GM21367 (cell line): ENCODE data around the gene SUMF1.

Experiments used
- ATAC-seq: cut with Tn5 transposase; IDR thresholded peaks from one replicate; pipeline ENCODE4 v1.9.1; 2021; ENCODE audit not compliant: unreplicated experiment

Gene SUMF1

DNA sequence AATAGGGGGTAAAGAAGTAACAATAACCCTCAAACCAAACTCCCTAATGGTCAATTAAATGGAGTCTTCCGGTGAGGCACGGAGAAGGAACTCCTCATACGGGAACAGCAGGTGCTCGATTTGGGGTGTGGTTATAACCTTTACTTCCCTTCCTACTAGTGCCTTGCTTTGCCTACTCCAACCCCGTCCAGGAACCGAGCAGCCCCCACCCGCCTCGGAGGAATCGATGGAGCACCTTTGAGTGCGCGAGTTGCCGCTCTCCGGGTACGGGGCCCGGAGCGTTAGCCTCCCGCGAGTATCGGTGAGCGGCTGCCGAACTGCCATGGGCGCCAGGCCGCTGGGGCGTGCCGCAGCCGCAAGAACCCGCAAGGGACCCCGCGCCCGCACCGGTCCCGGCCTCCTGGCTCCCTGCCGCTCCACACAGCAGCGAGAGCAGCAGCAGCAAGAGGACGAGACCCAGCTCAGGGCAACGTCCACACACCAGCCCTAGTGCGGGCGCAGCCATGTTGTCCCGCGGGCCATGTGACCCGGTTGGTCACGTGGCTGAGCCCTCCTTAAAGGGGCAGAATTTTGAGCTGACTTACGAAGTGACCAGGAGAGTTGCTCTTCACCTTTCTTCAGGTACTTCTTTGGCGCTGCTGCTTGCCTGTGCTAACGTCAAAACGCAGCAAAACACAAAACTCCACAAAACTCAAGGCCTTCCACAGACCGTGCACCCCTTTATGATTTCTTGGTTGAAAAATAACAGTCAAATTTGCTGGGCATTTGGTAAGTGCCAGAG is at the start of gene SUMF1:
Gene SUMF1 (minus strand): TSS at position 529 of the 781 bp plus-strand sequence. CDS start 24 bp downstream, at position 505.
- peak; percentile 99 for ATAC-seq

DNA sequence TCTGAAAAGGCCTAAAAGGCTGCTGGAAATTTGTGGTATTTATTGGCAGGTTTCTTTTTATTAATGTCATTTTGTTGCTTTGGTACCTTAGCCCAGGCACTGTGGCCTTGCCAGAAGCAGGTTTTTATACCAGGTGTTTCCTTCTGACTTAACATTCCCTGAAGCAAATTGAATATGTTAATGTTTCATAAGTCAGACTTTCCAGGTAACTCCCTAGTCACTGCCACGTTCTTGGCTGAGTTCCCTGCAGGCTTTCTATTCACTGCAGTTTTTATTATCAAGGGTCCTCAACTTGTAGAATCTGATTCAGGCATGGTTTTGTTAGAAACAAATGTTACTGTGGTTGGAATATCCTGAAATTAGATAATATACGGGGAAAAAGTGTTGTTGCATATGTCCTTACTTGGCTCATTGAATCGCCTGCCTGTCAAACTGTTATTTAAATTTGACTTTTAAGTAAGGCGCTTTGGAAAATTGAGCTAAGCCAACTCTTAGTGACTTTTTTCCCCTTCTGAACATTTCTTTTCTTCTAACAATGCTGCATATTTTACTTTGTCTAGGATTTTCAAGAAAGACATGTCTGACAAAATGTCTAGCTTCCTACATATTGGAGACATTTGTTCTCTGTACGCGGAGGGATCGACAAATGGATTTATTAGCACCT is 49.0 kb upstream of the SUMF1 start:
- no peak for ATAC-seq

DNA sequence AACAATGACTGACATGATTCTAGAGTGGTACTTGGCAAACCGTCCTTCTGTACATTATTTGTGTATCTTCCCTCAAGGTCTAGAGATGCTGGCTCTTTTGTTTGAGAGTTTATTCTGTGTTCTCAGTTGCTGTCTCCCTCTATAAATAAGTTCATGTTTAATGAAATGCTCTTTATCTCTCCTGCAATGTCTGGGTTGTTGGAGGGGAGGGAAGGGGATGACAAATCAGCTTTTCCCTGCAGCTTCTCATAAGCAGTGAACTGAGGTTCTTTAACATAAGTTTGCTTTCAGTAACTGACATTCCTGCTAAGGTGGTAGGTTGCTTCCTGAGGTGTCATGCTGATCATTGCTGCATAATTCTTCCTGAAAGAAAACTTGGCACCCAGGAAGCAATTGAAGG is 47.8 kb upstream of the SUMF1 start:
- no peak for ATAC-seq

DNA sequence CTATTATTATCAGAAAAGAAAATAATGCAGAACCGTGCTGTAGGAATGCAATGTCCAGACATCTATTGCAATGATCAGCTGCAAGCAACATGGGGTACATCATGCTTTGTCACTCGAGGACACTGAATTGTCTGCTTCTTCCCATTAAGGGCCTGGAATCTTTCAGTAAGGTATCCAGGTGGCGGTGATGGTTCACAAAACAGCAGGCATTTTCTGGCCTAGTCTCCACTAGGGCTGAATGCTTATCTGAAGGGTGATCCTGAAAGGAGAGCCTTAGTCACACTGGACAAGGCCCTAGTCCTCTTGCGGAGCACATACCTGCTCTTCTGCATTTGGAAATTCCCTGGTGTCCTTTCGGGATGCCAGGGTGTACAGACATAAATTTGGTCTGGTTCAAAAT is 47.3 kb upstream of the SUMF1 start:
- ATAC-seq: no peak

DNA sequence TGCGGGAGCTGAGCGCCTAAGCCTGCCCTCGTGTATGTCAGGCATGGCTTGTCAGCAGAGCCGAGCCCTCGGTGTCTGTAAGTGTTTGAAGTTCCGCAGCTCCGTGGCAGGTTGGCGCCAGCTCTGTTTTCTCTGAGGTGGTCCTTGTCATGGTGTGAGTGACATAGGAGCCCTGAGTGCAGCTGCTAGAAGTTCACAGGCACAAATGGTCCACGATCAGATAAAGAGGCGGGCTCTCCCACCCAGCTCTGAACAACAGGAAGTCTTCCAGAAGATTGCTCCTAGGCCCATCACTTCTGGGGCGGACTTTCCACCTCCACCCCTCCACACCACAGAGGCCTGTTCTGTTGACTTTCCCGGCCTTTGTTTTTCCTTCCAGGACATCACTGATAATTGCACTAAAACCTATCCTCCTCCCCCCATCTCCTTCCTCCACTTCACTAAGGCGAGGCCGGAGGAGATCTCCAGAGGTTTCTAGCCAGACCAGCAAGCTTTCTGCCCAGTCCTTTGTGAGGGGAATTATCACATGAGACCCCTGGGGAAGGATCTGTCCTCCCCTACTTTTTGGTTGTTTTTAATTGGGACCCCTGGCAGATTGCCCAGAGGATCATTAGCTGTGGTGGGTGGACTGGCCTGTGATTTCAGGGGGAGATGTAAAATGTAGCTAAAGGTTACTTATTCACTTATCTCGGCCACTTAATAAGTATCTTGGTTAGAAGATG is 46.0 kb upstream of the SUMF1 start:
- no peak for ATAC-seq

DNA sequence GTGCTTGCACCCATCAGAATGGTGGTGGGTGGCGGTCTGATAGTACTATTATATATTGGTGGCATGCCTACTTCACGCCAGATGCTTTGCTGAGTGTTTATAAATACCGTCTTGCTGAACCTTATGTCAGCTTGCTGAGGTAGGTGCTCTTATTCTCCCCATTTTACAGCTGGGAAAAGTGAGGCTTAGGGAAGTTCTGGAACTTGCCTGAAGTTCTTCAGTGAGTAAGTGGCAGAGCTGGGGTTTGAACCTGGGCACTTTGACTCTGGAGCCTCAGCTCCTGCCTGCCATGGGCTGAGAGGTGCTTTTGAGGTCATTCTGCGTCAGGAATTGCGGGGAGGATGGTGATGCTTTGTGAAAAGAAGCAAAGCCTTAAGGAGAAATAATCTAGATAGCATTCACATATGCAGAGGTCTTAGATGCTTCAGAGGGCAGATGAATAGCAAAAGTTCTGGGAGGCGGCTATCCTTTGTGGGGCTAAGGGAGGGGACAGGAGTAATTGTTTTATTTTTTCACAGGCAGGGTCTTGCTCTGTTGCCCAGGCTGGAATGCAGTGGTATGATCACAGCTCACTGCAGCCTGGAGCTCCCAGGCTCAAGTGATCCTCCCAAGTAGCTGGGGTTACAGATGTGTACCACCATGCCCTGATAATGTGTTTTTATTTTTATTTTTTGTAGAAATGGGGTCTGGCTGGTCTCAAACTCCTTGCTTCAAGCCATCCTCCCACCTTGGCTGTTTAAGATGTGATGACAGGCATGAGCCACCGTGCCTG is 44.6 kb upstream of the SUMF1 start:
- ATAC-seq: no peak

DNA sequence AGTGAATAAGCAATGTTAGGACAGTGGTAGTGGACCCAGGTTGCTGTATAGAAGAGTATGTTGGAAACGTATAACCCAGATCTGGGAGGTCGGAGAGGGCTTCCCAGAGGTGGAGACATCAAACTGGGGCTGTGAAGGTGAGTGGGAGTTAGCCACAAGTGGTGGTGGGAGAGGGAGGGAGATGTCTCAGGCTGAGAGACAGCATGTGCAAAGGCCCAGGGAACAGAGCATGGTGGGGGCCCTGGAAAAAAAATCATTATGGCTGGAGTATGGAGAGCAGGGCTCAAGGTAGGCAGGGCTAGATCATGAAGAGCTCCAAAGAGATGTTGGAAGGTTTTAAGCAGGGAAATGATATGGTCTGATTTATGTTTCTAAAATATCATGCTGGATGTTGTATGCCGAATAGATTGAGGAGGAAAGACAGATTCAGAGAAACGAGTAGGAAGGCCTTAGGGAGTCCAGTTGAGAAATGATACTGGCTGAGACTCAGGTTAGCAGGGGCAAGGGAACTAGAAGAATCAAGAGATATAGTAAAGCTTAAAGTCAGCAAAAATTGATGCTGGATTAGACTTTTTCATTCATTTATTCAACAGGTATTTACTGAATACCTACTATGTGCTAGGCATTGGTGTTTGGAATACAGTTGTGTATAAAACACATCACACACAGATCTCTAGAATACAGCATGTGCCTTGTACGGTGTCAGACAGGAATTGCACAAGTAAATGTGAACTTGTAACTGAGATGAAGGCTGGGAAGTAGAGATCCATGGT is 43.1 kb upstream of the SUMF1 start:
- no peak for ATAC-seq

DNA sequence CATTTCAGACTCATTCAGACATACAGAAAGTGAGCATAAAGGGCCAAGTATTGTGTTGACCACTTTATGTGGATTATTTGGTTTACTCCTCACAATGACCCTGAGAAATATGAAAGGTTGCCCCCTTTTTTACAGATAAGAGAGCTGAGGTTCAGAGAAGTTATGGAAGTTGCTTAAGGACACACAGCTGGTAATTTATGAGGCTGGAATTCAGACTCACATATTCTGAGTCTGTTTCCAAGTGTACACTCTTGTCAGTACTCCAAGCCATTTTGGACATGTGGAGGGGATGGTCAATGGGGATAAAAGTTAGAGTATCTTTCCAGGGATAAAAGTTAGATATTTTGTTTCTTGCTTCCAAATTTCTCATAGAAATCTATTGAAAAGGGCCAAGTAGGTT is 42.0 kb upstream of the SUMF1 start:
- ATAC-seq: no peak

DNA sequence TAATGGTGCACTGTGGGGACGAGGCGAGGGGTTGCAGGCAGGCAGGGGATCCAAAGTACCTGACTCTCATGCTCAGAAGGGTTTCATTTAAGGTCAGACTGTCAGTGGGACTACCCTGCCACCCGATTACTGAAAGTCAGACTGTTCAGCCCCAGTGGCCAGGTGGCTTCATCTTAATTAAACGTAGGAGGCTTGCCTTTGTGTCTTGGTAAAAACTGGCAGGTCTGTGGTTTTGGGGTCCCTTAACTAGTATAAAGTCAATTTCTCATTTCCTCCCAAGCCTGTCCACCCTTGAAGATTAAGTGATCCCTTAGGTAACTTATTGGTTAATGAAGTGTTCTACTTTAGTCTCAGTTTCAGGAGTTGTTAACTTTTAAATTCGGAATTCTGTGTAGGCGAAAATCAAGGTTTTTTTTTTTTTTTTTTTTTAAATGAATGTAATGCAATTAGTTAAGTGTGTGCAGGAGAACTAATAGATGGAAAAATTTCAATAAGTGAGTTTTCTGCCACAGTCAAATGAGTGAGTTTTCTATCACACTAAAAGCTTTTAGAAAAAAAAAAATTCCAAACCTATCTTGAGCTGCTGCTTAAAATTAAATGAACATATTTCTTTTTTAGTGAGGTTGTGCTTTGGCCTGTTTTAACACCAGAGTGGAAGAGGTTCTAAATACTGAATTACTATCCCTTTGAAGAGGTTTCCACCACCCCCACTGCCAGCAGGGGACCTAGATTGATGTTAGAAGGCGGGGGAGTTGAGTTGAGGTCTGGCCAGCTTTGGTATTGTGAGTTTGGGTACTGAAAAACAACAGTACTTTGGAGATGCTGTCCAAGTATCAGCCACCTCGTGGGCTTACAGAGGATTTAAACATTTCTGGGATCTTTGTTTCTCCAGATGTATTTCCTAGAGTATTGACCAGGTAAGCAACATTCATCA is 41.2 kb upstream of the SUMF1 start:
- peak; percentile 61 for ATAC-seq

DNA sequence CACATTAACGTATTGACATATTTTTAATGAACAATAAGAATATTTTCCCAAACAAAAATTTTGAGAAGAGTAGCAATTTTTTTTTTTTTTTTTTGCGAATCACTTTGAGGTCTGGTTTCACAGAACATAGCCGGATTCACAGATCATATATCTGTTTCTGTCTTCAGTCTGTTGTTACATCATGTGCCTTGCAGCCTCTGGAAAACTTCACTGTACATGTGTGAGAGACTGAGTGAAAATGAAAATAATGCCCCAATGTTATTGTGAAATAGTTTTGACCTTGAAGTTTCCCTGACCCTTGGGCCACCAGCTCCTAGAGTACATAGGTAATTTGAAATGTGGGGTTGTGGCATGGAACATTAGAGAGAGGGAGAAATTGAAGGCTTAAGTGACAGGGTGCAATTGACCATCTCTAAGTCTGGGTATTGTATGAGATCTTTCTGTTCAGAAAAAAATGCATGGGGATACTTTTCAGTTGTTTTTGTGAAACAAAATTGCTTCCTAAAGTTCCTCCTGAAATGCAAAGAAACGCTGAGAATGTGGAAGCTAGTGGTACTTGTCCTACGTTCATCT is 40.0 kb upstream of the SUMF1 start:
- peak; percentile 18 for ATAC-seq

DNA sequence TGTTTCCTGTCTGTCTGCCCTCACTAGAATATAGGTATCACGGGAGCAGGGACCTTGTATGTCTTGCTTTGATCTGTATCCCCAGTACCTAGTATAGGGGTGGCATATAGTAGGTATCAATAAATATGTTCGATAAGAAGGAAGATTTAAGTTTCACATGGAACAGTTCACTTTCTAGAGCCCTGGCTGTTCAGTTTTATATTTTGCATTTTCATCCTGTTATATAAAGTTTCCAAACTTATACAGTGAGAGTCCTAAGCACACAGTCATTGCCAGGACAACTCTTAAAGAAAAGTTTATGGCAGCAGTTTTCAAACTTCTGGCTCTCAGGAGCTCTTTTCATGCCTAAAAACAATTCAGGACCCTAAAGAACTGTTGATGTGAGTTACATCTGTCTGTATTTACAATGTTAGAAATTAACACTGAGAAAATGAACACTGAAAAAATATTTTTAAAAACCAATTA is 39.5 kb upstream of the SUMF1 start:
- no peak for ATAC-seq

DNA sequence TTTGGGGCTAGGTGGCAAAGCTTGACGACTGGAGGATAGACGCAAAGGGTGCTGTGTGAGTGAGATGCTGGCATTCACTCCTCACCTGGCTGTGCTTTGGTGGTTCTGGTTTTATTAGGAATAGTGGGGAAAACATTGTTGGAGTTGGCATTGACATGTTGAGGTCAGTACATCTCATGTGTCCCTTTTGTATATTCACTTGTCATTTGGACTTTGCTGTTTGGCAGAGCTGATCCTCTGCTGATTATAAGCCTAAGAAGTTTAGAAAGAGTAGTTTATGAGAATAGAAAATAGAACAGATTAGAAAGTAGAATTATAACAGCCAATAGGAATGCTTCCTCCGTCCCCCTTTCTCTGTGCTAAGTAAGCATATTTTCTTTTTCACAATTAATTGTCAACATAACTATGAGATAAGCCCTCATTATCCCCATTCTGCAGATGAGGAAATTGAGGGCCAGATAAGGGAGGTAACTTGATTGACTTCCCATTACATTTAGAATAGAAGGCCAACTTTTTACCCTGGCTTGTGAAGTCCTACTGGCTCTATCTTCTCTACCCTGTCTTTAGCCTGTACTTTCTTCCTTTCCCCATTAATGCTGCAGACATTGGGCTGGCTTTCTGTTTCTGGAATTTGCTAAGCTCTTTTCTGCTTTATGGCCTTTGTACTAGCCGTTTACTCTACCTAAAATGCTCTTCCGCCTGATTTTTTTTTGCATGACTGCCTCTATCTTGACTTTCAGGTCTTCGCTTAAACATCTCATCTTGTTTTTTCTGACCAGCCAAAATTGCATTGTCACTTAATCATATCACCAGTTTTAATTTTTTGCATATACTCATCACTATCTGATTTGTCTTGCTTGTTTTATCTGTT is 38.9 kb upstream of the SUMF1 start:
- ATAC-seq: no peak

DNA sequence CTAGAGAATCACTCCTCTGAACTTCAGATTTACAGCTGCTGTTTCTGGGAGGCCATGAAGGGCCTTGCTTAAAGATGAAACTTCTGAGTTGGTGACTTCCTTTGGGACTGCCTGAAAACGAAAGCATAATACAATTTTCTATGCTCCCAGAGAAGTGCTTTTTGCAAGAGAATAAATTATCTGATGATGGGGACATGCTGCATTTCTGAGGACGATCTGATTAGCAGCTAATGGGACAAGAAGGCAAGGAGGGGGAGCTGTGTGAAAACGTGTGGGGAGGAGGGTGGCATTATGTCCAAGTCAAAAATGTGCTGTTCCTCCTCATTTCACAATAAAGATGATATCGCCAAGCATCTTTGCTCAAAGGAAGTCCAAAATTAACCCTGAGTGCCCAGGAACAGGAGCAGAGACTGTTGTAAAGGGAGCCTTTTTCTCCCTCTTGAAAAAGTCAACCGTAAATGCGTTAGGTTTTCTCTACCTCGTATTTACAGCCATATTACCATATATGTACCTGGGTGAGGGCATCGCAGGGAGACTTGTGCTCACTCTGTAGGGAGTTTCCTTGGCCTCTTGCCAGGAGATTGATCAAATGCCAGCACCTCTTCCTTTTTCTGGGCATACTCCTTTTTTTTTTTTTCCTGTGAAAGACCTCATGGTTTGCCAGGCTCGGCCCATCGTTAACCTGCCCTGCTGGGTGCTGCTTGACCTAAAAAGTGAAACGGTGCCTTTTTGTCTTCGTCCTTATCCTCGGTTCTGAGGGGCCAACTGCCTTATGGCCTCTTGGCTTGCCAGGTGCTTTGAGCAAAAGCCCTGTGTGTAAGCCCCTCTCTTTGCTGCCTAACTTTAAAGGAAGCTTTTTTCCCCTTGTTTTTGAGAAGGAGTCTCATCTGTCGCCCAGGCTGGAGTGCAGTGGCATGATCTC is 37.5 kb upstream of the SUMF1 start:
- ATAC-seq: no peak

DNA sequence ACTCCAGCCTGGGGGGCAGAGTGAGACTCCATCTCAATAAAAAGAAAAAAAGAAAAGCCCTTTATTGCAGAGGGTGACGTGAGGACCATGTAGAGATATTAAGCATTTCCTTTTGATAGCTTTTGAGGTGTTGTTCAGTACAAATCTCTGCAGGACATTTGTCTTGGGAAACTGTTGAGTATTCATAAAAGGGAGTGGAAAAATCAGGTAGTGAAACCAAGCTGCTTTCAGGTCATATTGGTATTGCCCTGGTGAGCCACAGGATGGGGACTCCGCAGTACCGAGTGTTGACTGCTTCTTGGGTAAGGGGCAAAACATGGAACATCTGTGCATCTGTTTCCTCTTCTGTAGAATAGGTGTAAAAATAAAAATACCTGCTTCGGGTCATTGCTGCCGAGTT is 36.0 kb upstream of the SUMF1 start:
- ATAC-seq: peak; percentile 50

DNA sequence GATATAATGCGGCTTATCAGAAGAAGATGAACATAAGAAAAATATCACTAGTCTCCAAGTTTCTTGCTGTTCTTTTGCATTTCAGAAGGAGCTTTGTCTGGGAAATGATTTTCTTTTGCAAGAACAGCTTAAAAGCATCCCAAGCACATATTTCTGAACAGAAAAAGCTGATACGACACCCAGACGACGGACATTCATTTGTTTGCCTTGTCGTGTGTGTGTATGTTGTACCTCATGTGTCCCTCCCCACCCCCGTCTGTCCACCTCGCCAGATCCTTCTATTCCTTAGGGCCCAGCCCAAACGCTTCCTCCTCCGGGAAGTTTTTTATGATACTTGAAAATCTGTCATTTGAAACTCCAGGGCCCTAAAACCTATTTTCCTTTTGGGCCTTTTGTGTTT is 34.9 kb upstream of the SUMF1 start:
- no peak for ATAC-seq

DNA sequence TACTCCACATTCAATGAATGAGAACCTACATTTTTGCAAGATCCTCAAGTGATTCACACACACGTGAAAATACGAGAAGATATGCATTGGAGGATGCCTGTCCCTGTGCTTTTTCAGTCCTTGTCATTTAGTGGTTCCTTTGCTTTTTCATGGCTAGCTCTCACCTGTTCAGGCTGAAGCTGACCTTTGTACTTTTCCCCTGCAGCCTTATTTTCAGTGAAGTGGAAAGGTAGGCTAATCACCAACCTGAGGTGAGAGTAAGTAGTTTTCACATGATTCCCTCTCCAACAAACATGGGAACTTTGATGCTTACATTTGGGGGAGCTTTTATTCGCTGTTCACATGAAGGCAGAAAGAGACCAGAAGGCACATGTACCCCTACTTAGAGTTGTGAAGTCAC is 34.4 kb upstream of the SUMF1 start:
- ATAC-seq: no peak

DNA sequence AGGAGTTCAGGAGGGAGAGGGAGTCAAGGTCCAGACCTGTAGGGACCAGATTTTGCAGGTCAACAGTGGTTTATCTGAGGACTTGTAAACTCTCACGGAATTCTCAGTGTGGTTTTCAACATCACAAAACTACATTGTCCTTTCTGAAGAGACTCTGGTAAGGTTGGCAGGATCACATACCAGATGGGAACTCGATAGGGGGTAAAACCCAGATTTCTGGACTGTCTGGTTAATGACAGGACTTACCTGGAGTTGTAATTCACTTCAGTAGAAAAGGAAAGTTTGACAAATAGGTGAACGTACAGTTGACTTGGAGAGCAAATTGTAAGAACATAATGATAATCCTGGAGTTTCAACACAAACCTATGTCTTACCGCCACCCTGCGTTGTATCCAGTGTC is 31.4 kb upstream of the SUMF1 start:
- ATAC-seq: no peak
